ENCODE results near the gene MED26. TPM values are rescaled to one million over a fixed set of nuclear protein-coding genes. Genes with fewer than 3 reads are reported as not detected.

MED26 gene
- total and polyA plus RNA-seq, 10 of the 15 experiments (the other 5 are each of a cell fraction or from before 2014, with no cell fraction given), result 1.1 to 21.4 (median 9.7) TPM

DNA sequence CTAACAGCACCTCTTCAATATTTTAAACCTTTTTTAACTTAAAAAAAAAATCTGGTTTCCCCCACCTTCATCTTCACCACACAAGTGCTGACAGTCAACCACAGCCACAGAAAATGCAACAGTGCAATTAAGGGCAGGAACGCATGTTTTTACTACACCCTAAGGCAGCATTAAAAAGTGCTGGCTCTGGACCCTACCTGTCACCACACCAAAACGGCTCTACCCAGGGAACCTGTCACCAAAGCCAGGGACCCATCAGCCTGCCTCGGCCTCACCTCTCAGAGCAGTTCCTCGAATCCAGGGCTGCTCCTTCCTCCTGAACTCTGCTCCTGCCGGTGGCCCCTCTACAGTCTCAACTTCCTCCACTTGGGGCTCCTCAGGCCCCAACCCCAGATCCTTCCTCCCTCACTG, 33.3 kb downstream of the MED26 start:
- intact Hi-C loops (cut with micrococcal nuclease; ENCODE audit: unreplicated experiment) (no loop called here), in situ Hi-C loops (cut with MboI) (loop anchor here (25.0 kb wide), 1 partner anchor 2007 kb away; the partner anchor contains the start of gene CLEC17A)
- POLR2A ChIA-PET, result interaction anchor here (0.9 to 13.1 kb wide), 6 partner anchors 10 to 31 kb away, joined by 3 to 220 read pairs (median 4); partner anchors contain the start of genes MED26 and SLC35E1
- Histone ChIP-seq H3K79me2 (ENCODE audit: control insufficient read depth, insufficient read depth, low read length) (peaks cover 91% of the 10 kb centered on the region), H3K4me2 (ENCODE audit: control insufficient read depth, insufficient read depth) (peak overlapping the region; percentile 90), H4K20me1 (ENCODE audit: control insufficient read depth, insufficient read depth) (peaks cover 6% of the 10 kb centered on the region), H3K4me3 (peak overlapping the region; percentile 51; the same call in 1 of the 2 replicates), H3K9ac (ENCODE audit: control insufficient read depth, insufficient read depth, low read length) (peak overlapping the region; percentile 11), H2AFZ (ENCODE audit: control insufficient read depth, low read depth, low read length) (no peak overlapping the region), H3K27me3 (replicated peaks in 1 of 2; ENCODE audit: control insufficient read depth in 2 of 2, insufficient read depth in 2 of 2, low read length in 1 of 2) (no peaks in the 10 kb centered on the region), H3K36me3 (ENCODE audit: control insufficient read depth in 2 of 2, insufficient read depth in 2 of 2, low read length in 1 of 2) (peaks cover 0 to 4% of the 10 kb centered on the region in 2 experiments; a peak in 3 of 4 replicates), H3K9me3 (replicated peaks; ENCODE audit: control insufficient read depth, insufficient read depth, low read length) (no peaks in the 10 kb centered on the region), H3K4me1 (ENCODE audit: control insufficient read depth, insufficient read depth, low read length) (peaks cover 64% of the 10 kb centered on the region), H3K27ac (ENCODE audit: control insufficient read depth, insufficient read depth) (peak overlapping the region; percentile 85)
- BruUV-seq (replicated peaks), result no TSS peak
- CTCF ChIA-PET, result interaction anchor here (1.0 kb wide), 1 partner anchor 23 kb away, joined by 3 read pairs; no protein-coding TSS in a partner anchor
- peak; percentile 67 for ATAC-seq
- WGBS (ENCODE audit: insufficient coverage, insufficient replicate concordance, low lambda C conversion rate, missing lambda C conversion rate), result 12% methylated on average over 5 of the region's 5 CpGs
- no peak for DNase-seq (ENCODE audit: low read depth, low spot score)
- SMC1A ChIA-PET (ENCODE audit: uncharacterized antibody, unreplicated experiment), result interaction anchor here (1.5 to 2.5 kb wide), 3 partner anchors 10 to 30 kb away, joined by 3 to 20 read pairs (median 6); no protein-coding TSS in a partner anchor
- RAD21 ChIA-PET (ENCODE audit: unreplicated experiment), result interaction anchor here (1.9 to 11.3 kb wide), 3 partner anchors 10 to 31 kb away, joined by 8 to 169 read pairs (median 27); partner anchors contain the start of gene MED26
- peak; percentile 70 for FAIRE-seq
- TF ChIP-seq EP300 (IDR thresholded peaks at IDR 0.05; ENCODE audit: borderline replicate concordance in 1 of 2, control insufficient read depth in 1 of 2, low read depth in 2 of 2, low read length in 2 of 2) (peak in 1 of 2 experiments; percentile 32; a peak in 1 of 4 replicates), CBFB (IDR thresholded peaks at IDR 0.05; ENCODE audit: low read depth) (0 out of 2 replicates have a peak, but pooled peaks have one; percentile 13), SMARCA5 (IDR thresholded peaks at IDR 0.05) (no peak), PAX5 (IDR thresholded peaks at IDR 0.05; ENCODE audit: borderline replicate concordance, low read depth, low read length) (no peak), NBN (IDR thresholded peaks at IDR 0.05) (no peak), JUNB (IDR thresholded peaks at IDR 0.05) (no peak), POU2F2 (IDR thresholded peaks at IDR 0.05; ENCODE audit: borderline replicate concordance, low read depth, low read length) (peak; percentile 33; the same call in 1 of the 3 replicates), NRF1 (conservative IDR thresholded peaks at IDR 0.05; ENCODE audit: low read depth, low read length) (no peak), ZZZ3 (IDR thresholded peaks at IDR 0.05; ENCODE audit: control insufficient read depth, insufficient read length, low read depth) (no peak), ATF3 (IDR thresholded peaks at IDR 0.05; ENCODE audit: borderline replicate concordance, extremely low read depth, low read depth, low read length) (no peak), ZNF274 (IDR thresholded peaks at IDR 0.05; ENCODE audit: insufficient read depth, insufficient read length) (no peak), POLR2AphosphoS5 (IDR thresholded peaks at IDR 0.05; ENCODE audit: low read length) (no peak), MTA2 (IDR thresholded peaks at IDR 0.05; ENCODE audit: low read depth) (0 out of 2 replicates have a peak, but pooled peaks have one; percentile 25), RAD21 (IDR thresholded peaks at IDR 0.05; ENCODE audit: insufficient read depth, low read depth, low read length) (no peak), TCF12 (IDR thresholded peaks at IDR 0.05; ENCODE audit: low read depth, low read length) (no peak), MTA3 (IDR thresholded peaks at IDR 0.05; ENCODE audit: borderline replicate concordance, low read length) (no peak), KAT2A (conservative IDR thresholded peaks at IDR 0.05; ENCODE audit: control insufficient read depth, low read depth, low read length) (no peak), SMAD1 (IDR thresholded peaks at IDR 0.05; ENCODE audit: low read depth, partially characterized antibody) (no peak), CHD4 (IDR thresholded peaks at IDR 0.05) (no peak)
- TF ChIP-seq, protein P1, sequence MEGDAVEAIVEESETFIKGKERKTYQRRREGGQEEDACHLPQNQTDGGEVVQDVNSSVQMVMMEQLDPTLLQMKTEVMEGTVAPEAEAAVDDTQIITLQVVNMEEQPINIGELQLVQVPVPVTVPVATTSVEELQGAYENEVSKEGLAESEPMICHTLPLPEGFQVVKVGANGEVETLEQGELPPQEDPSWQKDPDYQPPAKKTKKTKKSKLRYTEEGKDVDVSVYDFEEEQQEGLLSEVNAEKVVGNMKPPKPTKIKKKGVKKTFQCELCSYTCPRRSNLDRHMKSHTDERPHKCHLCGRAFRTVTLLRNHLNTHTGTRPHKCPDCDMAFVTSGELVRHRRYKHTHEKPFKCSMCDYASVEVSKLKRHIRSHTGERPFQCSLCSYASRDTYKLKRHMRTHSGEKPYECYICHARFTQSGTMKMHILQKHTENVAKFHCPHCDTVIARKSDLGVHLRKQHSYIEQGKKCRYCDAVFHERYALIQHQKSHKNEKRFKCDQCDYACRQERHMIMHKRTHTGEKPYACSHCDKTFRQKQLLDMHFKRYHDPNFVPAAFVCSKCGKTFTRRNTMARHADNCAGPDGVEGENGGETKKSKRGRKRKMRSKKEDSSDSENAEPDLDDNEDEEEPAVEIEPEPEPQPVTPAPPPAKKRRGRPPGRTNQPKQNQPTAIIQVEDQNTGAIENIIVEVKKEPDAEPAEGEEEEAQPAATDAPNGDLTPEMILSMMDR (IDR thresholded peaks at IDR 0.05 in 2 of 3, conservative IDR thresholded peaks at IDR 0.05 in 1 of 3; ENCODE audit: control insufficient read depth in 2 of 3, extremely low read depth in 1 of 3, insufficient read depth in 1 of 3, low read depth in 3 of 3, low read length in 3 of 3), result peak in 1 of 3 experiments; percentile 14; a peak in 1 of 6 replicates
- TF ChIP-seq, protein P2, sequence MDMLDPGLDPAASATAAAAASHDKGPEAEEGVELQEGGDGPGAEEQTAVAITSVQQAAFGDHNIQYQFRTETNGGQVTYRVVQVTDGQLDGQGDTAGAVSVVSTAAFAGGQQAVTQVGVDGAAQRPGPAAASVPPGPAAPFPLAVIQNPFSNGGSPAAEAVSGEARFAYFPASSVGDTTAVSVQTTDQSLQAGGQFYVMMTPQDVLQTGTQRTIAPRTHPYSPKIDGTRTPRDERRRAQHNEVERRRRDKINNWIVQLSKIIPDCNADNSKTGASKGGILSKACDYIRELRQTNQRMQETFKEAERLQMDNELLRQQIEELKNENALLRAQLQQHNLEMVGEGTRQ (IDR thresholded peaks at IDR 0.05; ENCODE audit: borderline replicate concordance, low read depth, low read length), result no peak

Measured in GM12878 (cell line).